ENCODE measurements around the gene AGBL5. TPM values are rescaled to one million over a fixed set of nuclear protein-coding genes. Genes with fewer than 3 reads are reported as not detected.
A peak's percentile ranks its signal among the peaks of the same experiment; 100 is the strongest.

The AGBL5 gene
- total RNA-seq, 1 donor: 35.0 TPM

GRCh38 chr2:27058210-27058609 is 6.7 kb downstream of the AGBL5 start:
- TF ChIP-seq, protein P1, sequence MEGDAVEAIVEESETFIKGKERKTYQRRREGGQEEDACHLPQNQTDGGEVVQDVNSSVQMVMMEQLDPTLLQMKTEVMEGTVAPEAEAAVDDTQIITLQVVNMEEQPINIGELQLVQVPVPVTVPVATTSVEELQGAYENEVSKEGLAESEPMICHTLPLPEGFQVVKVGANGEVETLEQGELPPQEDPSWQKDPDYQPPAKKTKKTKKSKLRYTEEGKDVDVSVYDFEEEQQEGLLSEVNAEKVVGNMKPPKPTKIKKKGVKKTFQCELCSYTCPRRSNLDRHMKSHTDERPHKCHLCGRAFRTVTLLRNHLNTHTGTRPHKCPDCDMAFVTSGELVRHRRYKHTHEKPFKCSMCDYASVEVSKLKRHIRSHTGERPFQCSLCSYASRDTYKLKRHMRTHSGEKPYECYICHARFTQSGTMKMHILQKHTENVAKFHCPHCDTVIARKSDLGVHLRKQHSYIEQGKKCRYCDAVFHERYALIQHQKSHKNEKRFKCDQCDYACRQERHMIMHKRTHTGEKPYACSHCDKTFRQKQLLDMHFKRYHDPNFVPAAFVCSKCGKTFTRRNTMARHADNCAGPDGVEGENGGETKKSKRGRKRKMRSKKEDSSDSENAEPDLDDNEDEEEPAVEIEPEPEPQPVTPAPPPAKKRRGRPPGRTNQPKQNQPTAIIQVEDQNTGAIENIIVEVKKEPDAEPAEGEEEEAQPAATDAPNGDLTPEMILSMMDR (IDR thresholded peaks at IDR 0.05; ENCODE audit: insufficient read depth, low read depth, low read length): no peak
- no peak overlapping the region for H3K4me3 ChIP-seq (ENCODE audit: low read depth, low read length)
- DNase-seq (ENCODE audit: low read depth): no peak

- TF ChIP-seq, protein P1 (IDR thresholded peaks at IDR 0.05; ENCODE audit: insufficient read depth, low read depth, low read length): no peak
- H3K4me3 ChIP-seq (ENCODE audit: low read depth, low read length): no peak overlapping the region
- DNase-seq (ENCODE audit: low read depth): no peak
Measured at GRCh38 chr2:27059141-27059820, 7.8 kb downstream of the AGBL5 start.

DNA sequence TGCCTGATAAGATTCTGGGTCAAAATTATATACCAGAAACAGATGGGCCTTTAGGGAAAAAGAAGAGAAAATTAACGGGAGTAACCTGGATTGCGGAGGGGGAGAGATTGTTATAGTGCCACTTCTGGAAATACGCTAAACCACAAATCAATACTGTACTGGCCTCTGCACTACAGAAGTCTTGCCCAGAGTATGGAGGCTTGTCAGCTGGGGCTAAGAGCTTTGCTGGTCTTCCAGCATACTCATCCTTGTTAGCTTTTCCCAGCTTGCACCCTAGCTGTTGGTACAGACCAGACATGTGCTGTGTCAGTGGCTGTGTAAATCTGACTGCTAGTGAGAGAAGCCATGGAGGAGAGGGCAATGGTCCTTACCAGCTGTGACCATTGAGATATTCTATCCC is 8.9 kb downstream of the AGBL5 start:
- TF ChIP-seq, protein P1 (IDR thresholded peaks at IDR 0.05; ENCODE audit: insufficient read depth, low read depth, low read length): no peak
- H3K4me3 ChIP-seq (ENCODE audit: low read depth, low read length): no peak overlapping the region
- DNase-seq (ENCODE audit: low read depth): no peak

GRCh38 chr2:27065128-27065527 is 13.7 kb downstream of the AGBL5 start:
- TF ChIP-seq, protein P1 (IDR thresholded peaks at IDR 0.05; ENCODE audit: insufficient read depth, low read depth, low read length): no peak
- H3K4me3 ChIP-seq (ENCODE audit: low read depth, low read length): no peak overlapping the region
- DNase-seq (ENCODE audit: low read depth): no peak

DNA sequence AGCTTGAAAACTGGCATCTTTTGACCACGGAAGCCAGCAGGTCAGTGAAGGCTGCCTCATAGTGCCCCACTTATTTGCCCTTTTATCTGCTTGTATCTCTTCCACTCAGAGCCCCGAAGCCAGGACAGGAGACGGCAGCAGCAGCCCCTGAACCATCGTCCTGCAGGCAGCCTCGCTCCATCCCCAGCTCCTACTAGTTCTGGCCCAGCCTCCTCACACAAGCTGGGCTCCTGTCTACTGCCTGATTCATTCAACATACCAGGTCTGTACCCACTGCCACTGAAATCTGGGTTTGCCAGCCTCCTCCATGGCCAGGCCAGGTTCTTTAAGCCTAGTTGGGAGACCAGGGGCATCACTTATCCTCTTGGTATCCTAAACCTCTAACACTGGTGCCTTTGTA is 15.9 kb downstream of the AGBL5 start:
- TF ChIP-seq, protein P1 (IDR thresholded peaks at IDR 0.05; ENCODE audit: insufficient read depth, low read depth, low read length): no peak
- no peak for DNase-seq (ENCODE audit: low read depth)
- H3K4me3 ChIP-seq (ENCODE audit: low read depth, low read length): no peak overlapping the region

- peak overlapping the region; percentile 93 for H3K4me3 ChIP-seq (ENCODE audit: low read depth, low read length)
- TF ChIP-seq, protein P1 (IDR thresholded peaks at IDR 0.05; ENCODE audit: insufficient read depth, low read depth, low read length): no peak
- no peak for DNase-seq (ENCODE audit: low read depth)
Measured at GRCh38 chr2:27069436-27069835, 18.0 kb downstream of the AGBL5 start.

Data from fibroblast of villous mesenchyme (primary cell).